Measurements from ENCODE around the gene SPON2. TPM values are rescaled to one million over a fixed set of nuclear protein-coding genes. Genes with fewer than 3 reads are reported as not detected.
A peak's percentile ranks its signal among the peaks of the same experiment; 100 is the strongest.

Gene SPON2
- total RNA-seq, 1 experiment from 2014 or later: 3.1 TPM

- peak in 1 of 2 experiments; percentile 26 for DNase-seq
- no peak overlapping the region for H3K27ac Mint-ChIP-seq (ENCODE audit: unreplicated experiment)
- Histone ChIP-seq H3K4me3 (ENCODE audit: low read depth, low read length) (no peak overlapping the region), H3K9me3 (no peaks in the 10 kb centered on the region), H3K36me3 (ENCODE audit: control insufficient read depth, insufficient read depth, low read length) (no peaks in the 10 kb centered on the region), H3K27me3 (replicated peaks; ENCODE audit: control insufficient read depth, insufficient read depth, low read length) (no peaks in the 10 kb centered on the region), H3K4me1 (no peaks in the 10 kb centered on the region)
- no peaks in the 10 kb centered on the region for H3K9me3 Mint-ChIP-seq (ENCODE audit: unreplicated experiment)
- BruUV-seq (replicated peaks): no TSS peak
- H3K4me3 Mint-ChIP-seq (ENCODE audit: unreplicated experiment): no peak overlapping the region
- POLR2A ChIA-PET: no interaction called here
- CTCF ChIA-PET: no interaction called here
- H3K27me3 Mint-ChIP-seq (ENCODE audit: insufficient read depth, unreplicated experiment): no peaks in the 10 kb centered on the region
- no peaks in the 10 kb centered on the region for H3K4me1 Mint-ChIP-seq (ENCODE audit: low read depth, unreplicated experiment)
- no peaks in the 10 kb centered on the region for H3K36me3 Mint-ChIP-seq (ENCODE audit: insufficient read depth, unreplicated experiment)
- intact Hi-C loops (cut with micrococcal nuclease; ENCODE audit: unreplicated experiment): no loop called here
- TF ChIP-seq CTCF (IDR thresholded peaks at IDR 0.05; ENCODE audit: insufficient read depth in 1 of 2, low read depth in 1 of 2, low read length in 1 of 2, severe bottlenecking in 1 of 2, unreplicated experiment in 1 of 2): no peak
Measured at GRCh38 chr4:1201851-1202525, 29.6 kb upstream of the SPON2 start.

GRCh38 chr4:1200425-1201035 is 28.1 kb upstream of the SPON2 start:
- ChIA-PET POLR2A (no interaction called here), CTCF (no interaction called here)
- no peaks in the 10 kb centered on the region for H3K36me3 ChIP-seq (ENCODE audit: control insufficient read depth, insufficient read depth, low read length)
- no TSS peak for BruUV-seq (replicated peaks)
- peak in 1 of 2 experiments; percentile 23 for DNase-seq
- TF ChIP-seq CTCF (IDR thresholded peaks at IDR 0.05; ENCODE audit: insufficient read depth in 1 of 2, low read depth in 1 of 2, low read length in 1 of 2, severe bottlenecking in 1 of 2, unreplicated experiment in 1 of 2): no peak
- Mint-ChIP-seq H3K36me3 (ENCODE audit: insufficient read depth, unreplicated experiment) (no peaks in the 10 kb centered on the region), H3K27me3 (ENCODE audit: insufficient read depth, unreplicated experiment) (no peaks in the 10 kb centered on the region), H3K27ac (ENCODE audit: unreplicated experiment) (no peak overlapping the region), H3K9me3 (ENCODE audit: unreplicated experiment) (no peaks in the 10 kb centered on the region), H3K4me1 (ENCODE audit: low read depth, unreplicated experiment) (no peaks in the 10 kb centered on the region), H3K4me3 (ENCODE audit: unreplicated experiment) (no peak overlapping the region)
- intact Hi-C loops (cut with micrococcal nuclease; ENCODE audit: unreplicated experiment): no loop called here
- H3K27me3 ChIP-seq (replicated peaks; ENCODE audit: control insufficient read depth, insufficient read depth, low read length): no peaks in the 10 kb centered on the region
- no peaks in the 10 kb centered on the region for H3K9me3 ChIP-seq
- H3K4me3 ChIP-seq (ENCODE audit: low read depth, low read length): no peak overlapping the region
- no peaks in the 10 kb centered on the region for H3K4me1 ChIP-seq

GRCh38 chr4:1199556-1200331 is 27.4 kb upstream of the SPON2 start:
- no peak for TF ChIP-seq CTCF (IDR thresholded peaks at IDR 0.05; ENCODE audit: insufficient read depth in 1 of 2, low read depth in 1 of 2, low read length in 1 of 2, severe bottlenecking in 1 of 2, unreplicated experiment in 1 of 2)
- POLR2A ChIA-PET: no interaction called here
- Histone ChIP-seq H3K9me3 (no peaks in the 10 kb centered on the region), H3K36me3 (ENCODE audit: control insufficient read depth, insufficient read depth, low read length) (no peaks in the 10 kb centered on the region), H3K4me3 (ENCODE audit: low read depth, low read length) (no peak overlapping the region), H3K4me1 (no peaks in the 10 kb centered on the region), H3K27me3 (replicated peaks; ENCODE audit: control insufficient read depth, insufficient read depth, low read length) (no peaks in the 10 kb centered on the region)
- intact Hi-C loops (cut with micrococcal nuclease; ENCODE audit: unreplicated experiment): no loop called here
- CTCF ChIA-PET: no interaction called here
- H3K27ac Mint-ChIP-seq (ENCODE audit: unreplicated experiment): no peak overlapping the region
- no TSS peak for BruUV-seq (replicated peaks)
- no peak overlapping the region for H3K4me3 Mint-ChIP-seq (ENCODE audit: unreplicated experiment)
- H3K9me3 Mint-ChIP-seq (ENCODE audit: unreplicated experiment): no peaks in the 10 kb centered on the region
- no peak for DNase-seq
- no peaks in the 10 kb centered on the region for H3K36me3 Mint-ChIP-seq (ENCODE audit: insufficient read depth, unreplicated experiment)
- H3K27me3 Mint-ChIP-seq (ENCODE audit: insufficient read depth, unreplicated experiment): no peaks in the 10 kb centered on the region
- no peaks in the 10 kb centered on the region for H3K4me1 Mint-ChIP-seq (ENCODE audit: low read depth, unreplicated experiment)
